T47D (cell line): ENCODE results near the gene SERPINA3.

ENCODE experiments used
- DNase-seq, 2 experiments: peaks; one replicate each; pipeline versions ENCODE4 v3.0.0 to v3.0.0-alpha.2; 2011 to 2012; ENCODE audit warnings: low read depth in 1 of 2, low spot score in 1 of 2
- JUND ChIP-seq: IDR thresholded peaks from 2 replicates; pipeline ENCODE4 v1.6.1; 2012; ENCODE audit warnings: low read depth
- in situ Hi-C: cut with HindIII; loops from 2 replicates; pipeline ENCODE4 v1.10.0; 2016; ENCODE audit warnings: low sequenced_read_pairs, low pct_unique_long_range_greater_than_20kb

Gene SERPINA3

GRCh38 chr14:94611179-94611578 is 1.0 kb upstream of the SERPINA3 start:
- TF ChIP-seq JUND = no peak
- DNase-seq = no peak
- in situ Hi-C loops = no loop called here

- in situ Hi-C loops = no loop called here
- TF ChIP-seq JUND = no peak
- DNase-seq = no peak
These were observed 676 bp downstream of the SERPINA3 start for GRCh38 chr14:94612580-94613554.

- no peak for TF ChIP-seq JUND
- no peak for DNase-seq
- in situ Hi-C loops = no loop called here
These were observed 1.8 kb downstream of the SERPINA3 start for GRCh38 chr14:94613720-94614644.

- no peak for TF ChIP-seq JUND
- no peak for DNase-seq
- in situ Hi-C loops = no loop called here
These were observed 2.6 kb downstream of the SERPINA3 start for GRCh38 chr14:94614802-94615201.

GRCh38 chr14:94615254-94615653 is 3.1 kb downstream of the SERPINA3 start:
- no peak for DNase-seq
- no peak for TF ChIP-seq JUND
- in situ Hi-C loops = no loop called here

- in situ Hi-C loops = no loop called here
- TF ChIP-seq JUND = no peak
- no peak for DNase-seq
These were observed 3.8 kb downstream of the SERPINA3 start for GRCh38 chr14:94615823-94616570.

- in situ Hi-C loops = no loop called here
- no peak for TF ChIP-seq JUND
- no peak for DNase-seq
These were observed 5.3 kb downstream of the SERPINA3 start for GRCh38 chr14:94617366-94617941.

GRCh38 chr14:94617988-94618822 is 6.0 kb downstream of the SERPINA3 start:
- in situ Hi-C loops = no loop called here
- no peak for TF ChIP-seq JUND
- DNase-seq = no peak

GRCh38 chr14:94619297-94619696 is 7.1 kb downstream of the SERPINA3 start:
- DNase-seq = no peak
- in situ Hi-C loops = no loop called here
- TF ChIP-seq JUND = no peak

- no peak for DNase-seq
- TF ChIP-seq JUND = no peak
- in situ Hi-C loops = no loop called here
These were observed 8.4 kb downstream of the SERPINA3 start for GRCh38 chr14:94620597-94620996.
